GM10266 (cell line): ENCODE measurements around the gene NDFIP1.

ENCODE experiments used
- DNase-seq: peaks from one replicate; pipeline ENCODE4 v3.0.0; 2012; ENCODE audit errors: extremely low spot score
- CTCF ChIP-seq: IDR thresholded peaks from 2 replicates; pipeline ENCODE4 v1.5.1; 2012; ENCODE audit warnings: mild to moderate bottlenecking, low read depth; ENCODE audit not compliant: control insufficient read depth, insufficient read depth; ENCODE audit errors: missing control alignments

NDFIP1 gene

GRCh38 chr5:142110046-142110531 is 1.5 kb downstream of the NDFIP1 start:
- no peak for TF ChIP-seq CTCF
- DNase-seq: peak; percentile 44

DNA sequence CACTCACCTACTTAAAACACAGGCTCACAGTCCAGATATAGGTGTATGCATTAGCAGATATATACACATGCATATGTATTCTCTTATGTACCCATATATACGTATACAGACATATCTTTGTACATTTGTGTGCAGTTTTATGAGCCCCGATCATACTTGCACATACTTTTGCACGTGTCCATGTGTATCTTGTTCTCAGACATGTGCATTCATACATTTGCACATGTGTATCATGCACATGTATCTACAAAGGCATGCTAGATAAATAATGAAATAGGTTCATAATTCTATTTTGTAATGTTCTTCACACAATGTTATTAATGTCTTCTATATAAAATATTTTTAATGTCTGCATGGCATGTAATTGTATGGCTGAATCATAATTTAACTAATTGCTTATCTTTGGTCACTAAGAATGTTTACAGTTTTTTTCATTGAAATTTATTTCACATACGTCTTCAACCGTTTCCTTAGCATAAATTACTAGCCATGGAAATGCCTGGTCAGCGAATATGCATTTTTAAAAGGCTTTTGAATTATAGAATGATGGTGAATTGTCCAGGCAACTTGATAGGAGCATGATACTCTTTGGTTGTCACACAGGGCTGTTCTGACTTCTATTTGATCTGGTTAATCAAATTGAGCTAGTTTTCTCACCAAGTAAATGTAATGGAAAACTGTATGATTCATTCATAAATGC is 2.6 kb downstream of the NDFIP1 start:
- no peak for TF ChIP-seq CTCF
- no peak for DNase-seq

GRCh38 chr5:142114687-142115086 is 6.1 kb downstream of the NDFIP1 start:
- TF ChIP-seq CTCF: no peak
- DNase-seq: no peak

GRCh38 chr5:142115937-142116614 is 7.5 kb downstream of the NDFIP1 start:
- TF ChIP-seq CTCF: no peak
- DNase-seq: no peak

GRCh38 chr5:142117579-142118151 is 9.1 kb downstream of the NDFIP1 start:
- DNase-seq: no peak
- TF ChIP-seq CTCF: no peak

- TF ChIP-seq CTCF: no peak
- DNase-seq: no peak
These were observed 9.6 kb downstream of the NDFIP1 start for GRCh38 chr5:142118155-142118686.

DNA sequence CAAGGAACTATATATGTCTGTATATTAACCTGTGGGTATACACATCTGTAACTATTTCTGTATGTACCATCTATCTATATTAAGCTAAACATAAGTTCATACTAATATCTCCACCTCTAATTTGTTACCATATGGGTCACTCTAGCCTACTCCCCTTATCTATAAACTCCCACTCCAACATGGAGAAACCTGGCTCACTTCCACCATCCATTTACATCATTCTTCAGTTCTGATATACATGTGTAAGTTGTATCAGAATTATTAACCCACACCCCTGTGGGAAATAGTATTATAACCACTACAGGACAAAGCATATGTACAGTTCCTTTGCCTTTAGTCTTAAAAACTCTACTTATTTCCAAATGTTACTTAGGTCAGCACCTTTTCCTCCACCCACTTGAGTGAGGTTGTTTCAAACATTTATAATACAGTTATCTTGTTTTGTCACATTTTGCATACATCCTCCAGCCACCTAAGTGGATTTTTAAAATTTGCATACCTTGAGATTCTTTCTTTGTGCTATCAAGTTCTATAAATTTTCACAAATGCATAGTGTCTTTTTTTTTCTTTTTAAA is 10.6 kb downstream of the NDFIP1 start:
- TF ChIP-seq CTCF: no peak
- no peak for DNase-seq
